Measurements from ENCODE around the gene ZNF780B.
"Not testable (repeated sequence)": the region's sequence is repeated elsewhere in the genome, so short reads cannot be mapped to it uniquely, and the experiment has no call there.

Gene ZNF780B

GRCh38 chr19:40041718-40042117 lies 14.3 kb downstream of the ZNF780B start:
- 86 to 100% methylated on average over 1 of the region's 1 CpG for WGBS, 2 experiments
- not testable (repeated sequence) for H3K27me3 ChIP-seq (ENCODE audit: control insufficient read depth, insufficient read depth, low read length, poor library complexity, severe bottlenecking); H3K27ac ChIP-seq (ENCODE audit: insufficient read depth, low read depth, low read length, poor library complexity, severe bottlenecking); H3K9me3 ChIP-seq (ENCODE audit: control insufficient read depth, low read length); H3K4me3 ChIP-seq (ENCODE audit: insufficient read depth, low read depth, low read length); H3K4me1 ChIP-seq (ENCODE audit: control insufficient read depth, insufficient read depth, low read length)
- peaks cover 34% of the 10 kb centered on the region for H3K36me3 ChIP-seq (ENCODE audit: control insufficient read depth, insufficient read depth, low read length)

GRCh38 chr19:40038047-40038446 lies 18.0 kb downstream of the ZNF780B start:
- not testable (repeated sequence) for H3K4me1 ChIP-seq (ENCODE audit: control insufficient read depth, insufficient read depth, low read length); H3K27ac ChIP-seq (ENCODE audit: insufficient read depth, low read depth, low read length, poor library complexity, severe bottlenecking); H3K36me3 ChIP-seq (ENCODE audit: control insufficient read depth, insufficient read depth, low read length); H3K4me3 ChIP-seq (ENCODE audit: insufficient read depth, low read depth, low read length); H3K27me3 ChIP-seq (ENCODE audit: control insufficient read depth, insufficient read depth, low read length, poor library complexity, severe bottlenecking)
- 100% methylated on average over 1 of the region's 3 CpGs; no CpG with 5 or more reads in 1 of the 2 experiments for WGBS, 2 experiments
- peaks cover 10% of the 10 kb centered on the region for H3K9me3 ChIP-seq (ENCODE audit: control insufficient read depth, low read length)

- Histone ChIP-seq H3K9me3 (ENCODE audit: control insufficient read depth, low read length) (peaks cover 14% of the 10 kb centered on the region), H3K27me3 (ENCODE audit: control insufficient read depth, insufficient read depth, low read length, poor library complexity, severe bottlenecking) (no peaks in the 10 kb centered on the region), H3K27ac (ENCODE audit: insufficient read depth, low read depth, low read length, poor library complexity, severe bottlenecking) (no peak overlapping the region), H3K36me3 (ENCODE audit: control insufficient read depth, insufficient read depth, low read length) (peaks cover 10% of the 10 kb centered on the region), H3K4me1 (ENCODE audit: control insufficient read depth, insufficient read depth, low read length) (no peaks in the 10 kb centered on the region), H3K4me3 (ENCODE audit: insufficient read depth, low read depth, low read length) (no peak overlapping the region)
- WGBS, 2 experiments: 89% methylated on average over 3 of the region's 4 CpGs; no CpG with 5 or more reads in 1 of the 2 experiments
These were observed 20.0 kb downstream of the ZNF780B start for GRCh38 chr19:40035996-40036395.

GRCh38 chr19:40033989-40034560 lies 22.0 kb downstream of the ZNF780B start:
- 86 to 100% methylated on average over 1 to 2 of the region's 2 CpGs for WGBS, 2 experiments
- H3K4me1 ChIP-seq (ENCODE audit: control insufficient read depth, insufficient read depth, low read length): no peaks in the 10 kb centered on the region
- H3K27ac ChIP-seq (ENCODE audit: insufficient read depth, low read depth, low read length, poor library complexity, severe bottlenecking): no peak overlapping the region
- peaks cover 15% of the 10 kb centered on the region for H3K9me3 ChIP-seq (ENCODE audit: control insufficient read depth, low read length)
- peaks cover 10% of the 10 kb centered on the region for H3K36me3 ChIP-seq (ENCODE audit: control insufficient read depth, insufficient read depth, low read length)
- no peaks in the 10 kb centered on the region for H3K27me3 ChIP-seq (ENCODE audit: control insufficient read depth, insufficient read depth, low read length, poor library complexity, severe bottlenecking)
- no peak overlapping the region for H3K4me3 ChIP-seq (ENCODE audit: insufficient read depth, low read depth, low read length)

- Histone ChIP-seq H3K27ac (ENCODE audit: insufficient read depth, low read depth, low read length, poor library complexity, severe bottlenecking) (no peak overlapping the region), H3K27me3 (ENCODE audit: control insufficient read depth, insufficient read depth, low read length, poor library complexity, severe bottlenecking) (no peaks in the 10 kb centered on the region), H3K4me3 (ENCODE audit: insufficient read depth, low read depth, low read length) (no peak overlapping the region), H3K9me3 (ENCODE audit: control insufficient read depth, low read length) (peaks cover 12% of the 10 kb centered on the region), H3K36me3 (ENCODE audit: control insufficient read depth, insufficient read depth, low read length) (no peaks in the 10 kb centered on the region), H3K4me1 (ENCODE audit: control insufficient read depth, insufficient read depth, low read length) (no peaks in the 10 kb centered on the region)
- 86 to 95% methylated on average over 4 to 5 of the region's 5 CpGs for whole genome bisulfite sequencing, 2 experiments
These were observed 29.4 kb downstream of the ZNF780B start for GRCh38 chr19:40026597-40026970.

DNA sequence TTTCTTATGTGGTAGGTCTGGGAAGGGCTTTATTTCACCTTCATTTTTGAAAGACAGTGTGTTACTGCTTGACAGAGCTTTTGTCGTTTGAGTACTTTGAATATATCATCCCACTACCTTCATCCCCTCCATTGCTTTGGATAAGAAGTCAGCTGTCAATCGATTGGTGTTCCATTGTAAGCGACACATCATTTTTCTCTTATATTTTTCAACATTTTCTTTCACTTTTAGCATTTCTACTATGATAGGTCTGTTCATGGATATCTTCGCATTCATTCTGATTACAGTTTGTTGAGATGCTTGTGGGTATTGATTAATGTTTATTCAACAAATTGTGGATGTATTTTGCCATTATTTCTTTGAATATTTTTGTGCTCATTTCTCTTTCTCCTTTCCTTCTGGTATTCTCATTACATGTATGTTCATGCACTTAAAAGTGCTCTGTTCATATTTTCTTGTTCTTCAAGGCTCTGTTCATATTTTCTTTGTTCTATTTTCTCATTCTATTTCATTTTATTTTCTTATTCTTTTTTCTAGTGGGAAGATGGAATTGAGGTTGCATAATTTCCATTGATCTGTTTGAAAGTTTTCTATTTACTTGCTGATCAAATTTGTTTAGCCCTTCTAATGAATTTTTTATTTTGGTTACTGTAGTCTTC lies 30.0 kb downstream of the ZNF780B start:
- Histone ChIP-seq H3K36me3 (ENCODE audit: control insufficient read depth, insufficient read depth, low read length) (no peaks in the 10 kb centered on the region), H3K27me3 (ENCODE audit: control insufficient read depth, insufficient read depth, low read length, poor library complexity, severe bottlenecking) (no peaks in the 10 kb centered on the region), H3K4me3 (ENCODE audit: insufficient read depth, low read depth, low read length) (no peak overlapping the region), H3K4me1 (ENCODE audit: control insufficient read depth, insufficient read depth, low read length) (no peaks in the 10 kb centered on the region), H3K27ac (ENCODE audit: insufficient read depth, low read depth, low read length, poor library complexity, severe bottlenecking) (no peak overlapping the region), H3K9me3 (ENCODE audit: control insufficient read depth, low read length) (peaks cover 10% of the 10 kb centered on the region)
- 93 to 98% methylated on average over 3 to 4 of the region's 4 CpGs for WGBS, 2 experiments

DNA sequence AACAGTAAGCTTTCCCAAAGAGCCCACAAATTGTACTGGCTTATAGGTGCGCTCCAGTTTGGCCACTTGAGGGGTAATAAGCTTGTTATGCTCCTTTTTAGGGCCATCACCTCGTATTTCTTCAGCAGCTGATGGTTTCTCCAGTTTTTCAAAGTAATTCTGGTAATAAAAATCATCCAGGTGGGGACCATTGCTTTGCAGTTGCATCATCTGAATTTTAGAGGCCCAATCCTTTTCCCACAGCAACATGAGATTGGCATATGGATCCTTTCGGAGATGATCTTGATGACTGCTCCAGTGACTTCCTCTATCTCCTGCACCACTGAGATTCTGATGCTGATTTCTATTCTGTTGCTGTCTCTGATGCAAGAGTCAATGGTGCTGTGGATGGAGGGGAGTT lies 32.1 kb downstream of the ZNF780B start:
- H3K27me3 ChIP-seq (ENCODE audit: control insufficient read depth, insufficient read depth, low read length, poor library complexity, severe bottlenecking): no peaks in the 10 kb centered on the region
- H3K27ac ChIP-seq (ENCODE audit: insufficient read depth, low read depth, low read length, poor library complexity, severe bottlenecking): no peak overlapping the region
- no peaks in the 10 kb centered on the region for H3K36me3 ChIP-seq (ENCODE audit: control insufficient read depth, insufficient read depth, low read length)
- 78 to 81% methylated on average over 3 of the region's 3 CpGs for whole genome bisulfite sequencing, 2 experiments
- no peaks in the 10 kb centered on the region for H3K4me1 ChIP-seq (ENCODE audit: control insufficient read depth, insufficient read depth, low read length)
- no peak overlapping the region for H3K4me3 ChIP-seq (ENCODE audit: insufficient read depth, low read depth, low read length)
- peaks cover 8% of the 10 kb centered on the region for H3K9me3 ChIP-seq (ENCODE audit: control insufficient read depth, low read length)

DNA sequence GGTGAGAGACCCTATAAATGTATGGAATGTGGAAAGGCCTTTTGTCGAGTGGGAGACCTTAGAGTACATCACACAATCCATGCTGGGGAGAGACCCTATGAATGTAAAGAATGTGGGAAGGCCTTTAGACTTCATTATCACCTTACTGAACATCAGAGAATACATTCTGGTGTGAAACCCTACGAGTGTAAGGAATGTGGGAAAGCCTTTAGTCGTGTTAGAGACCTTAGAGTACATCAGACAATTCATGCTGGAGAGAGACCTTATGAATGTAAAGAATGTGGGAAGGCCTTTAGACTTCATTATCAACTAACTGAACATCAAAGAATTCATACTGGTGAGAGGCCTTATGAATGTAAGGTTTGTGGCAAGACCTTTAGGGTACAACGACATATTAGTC lies 42.0 kb downstream of the ZNF780B start:
- Histone ChIP-seq H3K27ac (ENCODE audit: insufficient read depth, low read depth, low read length, poor library complexity, severe bottlenecking) (no peak overlapping the region), H3K4me1 (ENCODE audit: control insufficient read depth, insufficient read depth, low read length) (no peaks in the 10 kb centered on the region), H3K27me3 (ENCODE audit: control insufficient read depth, insufficient read depth, low read length, poor library complexity, severe bottlenecking) (no peaks in the 10 kb centered on the region), H3K4me3 (ENCODE audit: insufficient read depth, low read depth, low read length) (no peak overlapping the region), H3K36me3 (ENCODE audit: control insufficient read depth, insufficient read depth, low read length) (peaks cover 26% of the 10 kb centered on the region), H3K9me3 (ENCODE audit: control insufficient read depth, low read length) (peaks cover 3% of the 10 kb centered on the region)
- WGBS, 2 experiments: 94 to 96% methylated on average over 3 of the region's 4 CpGs

GRCh38 chr19:40009674-40010073 lies 46.4 kb downstream of the ZNF780B start:
- Histone ChIP-seq H3K4me1 (ENCODE audit: control insufficient read depth, insufficient read depth, low read length) (no peaks in the 10 kb centered on the region), H3K4me3 (ENCODE audit: insufficient read depth, low read depth, low read length) (no peak overlapping the region), H3K36me3 (ENCODE audit: control insufficient read depth, insufficient read depth, low read length) (peaks cover 26% of the 10 kb centered on the region), H3K27ac (ENCODE audit: insufficient read depth, low read depth, low read length, poor library complexity, severe bottlenecking) (no peak overlapping the region), H3K9me3 (ENCODE audit: control insufficient read depth, low read length) (no peaks in the 10 kb centered on the region), H3K27me3 (ENCODE audit: control insufficient read depth, insufficient read depth, low read length, poor library complexity, severe bottlenecking) (no peaks in the 10 kb centered on the region)

DNA sequence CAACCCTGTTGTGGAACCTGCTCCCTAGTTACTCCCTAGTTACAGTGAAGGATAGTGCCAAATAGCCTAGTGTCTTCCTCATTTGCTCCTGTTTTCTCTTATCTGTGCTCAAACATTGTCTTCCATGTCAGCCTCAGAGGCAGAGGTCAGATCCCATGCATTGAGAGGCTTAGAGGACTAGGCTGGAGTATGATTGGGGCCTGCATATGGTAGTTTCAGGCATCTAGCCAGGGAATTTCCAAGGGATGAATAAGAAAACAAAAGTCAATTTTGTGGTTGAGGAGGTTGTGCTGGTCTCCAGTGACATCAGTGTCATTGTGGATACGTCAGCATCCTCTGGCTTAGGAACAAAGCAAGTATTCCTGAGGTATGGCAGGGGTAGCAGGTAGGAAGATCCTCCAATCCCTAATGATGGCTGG lies 49.7 kb downstream of the ZNF780B start:
- Histone ChIP-seq H3K4me3 (ENCODE audit: insufficient read depth, low read depth, low read length) (no peak overlapping the region), H3K36me3 (ENCODE audit: control insufficient read depth, insufficient read depth, low read length) (peaks cover 13% of the 10 kb centered on the region), H3K27ac (ENCODE audit: insufficient read depth, low read depth, low read length, poor library complexity, severe bottlenecking) (no peak overlapping the region), H3K4me1 (ENCODE audit: control insufficient read depth, insufficient read depth, low read length) (no peaks in the 10 kb centered on the region), H3K27me3 (ENCODE audit: control insufficient read depth, insufficient read depth, low read length, poor library complexity, severe bottlenecking) (no peaks in the 10 kb centered on the region), H3K9me3 (ENCODE audit: control insufficient read depth, low read length) (no peaks in the 10 kb centered on the region)
- WGBS, 2 experiments: 94 to 97% methylated on average over 1 of the region's 1 CpG

Measured in ectodermal cell (in vitro differentiated cells).